HG02610 (cell line): ENCODE results near the gene LIN37.
"Not testable (repeated sequence)": the region's sequence is repeated elsewhere in the genome, so short reads cannot be mapped to it uniquely, and the experiment has no call there.

ENCODE experiments used
- ATAC-seq: cut with Tn5 transposase; IDR thresholded peaks from one replicate; pipeline ENCODE4 v1.9.1; 2021; ENCODE audit warnings: mild to moderate bottlenecking, moderate library complexity; ENCODE audit not compliant: unreplicated experiment

The LIN37 gene

GRCh38 chr19:35719402-35720162, 28.8 kb upstream of the LIN37 start:
- no peak for ATAC-seq

DNA sequence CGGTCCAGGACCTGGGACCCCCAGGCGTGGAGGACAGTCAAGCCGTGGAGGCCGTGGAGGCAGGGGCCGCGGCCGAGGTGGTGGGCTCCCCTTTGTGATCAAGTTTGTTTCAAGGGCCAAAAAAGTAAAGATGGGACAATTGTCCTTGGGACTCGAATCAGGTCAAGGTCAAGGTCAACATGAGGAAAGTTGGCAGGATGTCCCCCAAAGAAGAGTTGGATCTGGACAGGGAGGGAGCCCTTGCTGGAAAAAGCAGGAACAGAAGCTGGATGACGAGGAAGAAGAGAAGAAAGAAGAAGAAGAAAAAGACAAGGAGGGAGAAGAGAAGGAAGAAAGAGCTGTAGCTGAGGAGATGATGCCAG, 28.2 kb upstream of the LIN37 start:
- no peak for ATAC-seq

GRCh38 chr19:35720648-35721047, 27.7 kb upstream of the LIN37 start:
- ATAC-seq, result no peak

GRCh38 chr19:35721374-35721773, 27.0 kb upstream of the LIN37 start:
- ATAC-seq, result no peak

DNA sequence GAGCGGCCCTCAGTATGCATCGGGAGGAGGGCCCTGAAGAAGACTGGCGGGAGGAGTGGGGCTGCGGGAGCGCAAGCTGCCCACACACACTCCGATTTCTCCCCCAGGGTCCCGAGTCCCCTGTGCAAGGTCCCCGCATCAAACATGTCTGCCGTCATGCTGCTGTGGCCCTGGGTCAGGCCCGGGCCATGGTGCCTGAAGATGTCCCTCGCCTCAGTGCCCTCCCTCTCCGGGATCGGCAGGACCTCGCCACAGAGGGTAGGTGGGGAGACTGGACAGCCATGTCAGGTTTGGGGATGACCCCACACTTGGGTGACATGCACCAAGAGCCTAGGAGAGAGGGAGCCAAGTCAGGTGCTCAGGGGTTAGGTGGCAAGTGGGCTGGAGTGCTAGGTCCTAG, 25.9 kb upstream of the LIN37 start:
- no peak for ATAC-seq

DNA sequence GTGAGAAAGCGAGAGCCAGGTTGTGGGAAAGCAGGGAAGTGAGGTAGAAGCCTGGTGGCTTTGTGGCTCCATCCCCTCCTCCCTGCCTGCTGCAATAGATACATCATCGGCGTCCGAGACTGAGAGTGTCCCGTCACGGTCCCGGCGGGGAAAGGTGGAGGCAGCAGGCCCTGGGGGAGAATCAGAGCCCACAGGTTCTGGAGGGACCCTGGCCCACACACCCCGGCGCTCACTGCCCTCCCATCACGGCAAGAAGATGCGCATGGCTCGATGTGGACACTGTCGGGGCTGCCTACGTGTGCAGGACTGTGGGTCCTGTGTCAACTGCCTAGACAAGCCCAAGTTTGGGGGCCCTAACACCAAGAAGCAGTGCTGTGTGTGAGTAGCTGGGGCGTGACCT, 25.5 kb upstream of the LIN37 start:
- no peak for ATAC-seq

DNA sequence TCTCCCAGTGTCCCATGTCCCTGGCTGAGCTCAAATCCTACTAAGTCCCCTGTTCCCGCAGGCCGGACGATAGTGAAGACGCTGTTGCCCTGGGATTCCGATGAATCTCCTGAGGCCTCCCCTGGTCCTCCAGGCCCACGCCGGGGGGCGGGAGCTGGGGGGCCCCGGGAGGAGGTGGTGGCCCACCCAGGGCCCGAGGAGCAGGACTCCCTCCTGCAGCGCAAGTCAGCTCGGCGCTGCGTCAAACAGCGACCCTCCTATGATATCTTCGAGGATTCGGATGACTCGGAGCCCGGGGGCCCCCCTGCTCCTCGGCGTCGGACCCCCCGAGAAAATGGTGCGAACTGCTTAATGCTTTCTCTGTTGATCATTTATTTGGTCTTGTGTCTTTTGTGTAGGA, 24.7 kb upstream of the LIN37 start:
- no peak for ATAC-seq

DNA sequence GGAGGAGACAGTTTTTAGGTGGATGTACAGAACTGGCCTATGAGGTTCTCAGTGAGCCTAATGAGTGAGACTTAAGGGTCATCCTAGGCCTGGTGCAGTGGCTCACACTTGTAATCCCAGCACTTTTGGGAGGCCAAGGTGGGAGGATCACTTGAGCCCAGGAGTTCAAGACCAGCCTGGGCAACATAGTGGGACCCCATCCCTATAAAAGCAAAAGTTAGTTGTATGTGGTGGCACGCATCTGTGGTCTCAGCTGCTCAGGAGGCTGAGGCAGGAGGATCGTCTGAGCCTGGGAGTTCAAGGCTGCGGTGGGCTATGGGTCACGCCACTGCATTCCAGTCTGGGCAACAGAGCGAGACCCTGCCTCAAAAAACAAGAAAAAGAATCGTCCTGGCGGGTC, 24.2 kb upstream of the LIN37 start:
- ATAC-seq, result not testable (repeated sequence)

- no peak for ATAC-seq
Observed at GRCh38 chr19:35724560-35724959, 23.8 kb upstream of the LIN37 start.

- ATAC-seq, result no peak
Observed at GRCh38 chr19:35725216-35725861, 23.0 kb upstream of the LIN37 start.

DNA sequence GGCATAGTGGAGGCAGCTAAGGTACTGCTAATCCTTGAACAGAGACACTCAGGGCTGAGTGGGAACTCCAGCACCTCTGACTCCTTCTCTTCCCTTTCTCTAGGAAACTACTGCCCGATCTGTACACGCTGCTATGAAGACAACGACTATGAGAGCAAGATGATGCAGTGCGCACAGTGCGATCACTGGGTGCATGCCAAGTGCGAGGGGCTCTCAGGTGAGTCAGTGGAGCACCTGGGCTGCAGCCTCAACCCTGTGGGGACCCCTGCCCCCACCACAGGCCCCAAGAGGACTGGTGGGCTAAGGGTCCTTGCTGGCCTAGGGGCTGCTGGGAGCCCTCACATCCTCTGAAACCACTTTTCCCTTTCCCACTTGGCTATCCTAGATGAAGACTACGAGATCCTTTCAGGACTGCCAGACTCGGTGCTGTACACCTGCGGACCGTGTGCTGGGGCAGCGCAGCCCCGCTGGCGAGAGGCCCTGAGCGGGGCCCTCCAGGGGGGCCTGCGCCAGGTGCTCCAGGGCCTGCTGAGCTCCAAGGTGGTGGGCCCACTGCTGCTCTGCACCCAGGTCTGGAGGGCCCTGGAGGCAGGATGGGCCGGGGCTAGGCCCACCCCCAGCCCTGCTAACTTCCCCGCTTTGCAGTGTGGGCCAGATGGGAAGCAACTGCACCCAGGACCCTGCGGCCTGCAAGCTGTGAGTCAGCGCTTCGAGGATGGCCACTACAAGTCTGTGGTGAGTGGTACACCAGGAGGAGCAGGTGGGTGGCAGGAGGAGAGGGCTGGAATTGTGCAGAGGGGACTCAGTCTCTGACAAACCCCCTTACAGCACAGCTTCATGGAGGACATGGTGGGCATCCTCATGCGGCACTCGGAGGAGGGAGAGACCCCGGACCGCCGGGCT, 21.1 kb upstream of the LIN37 start:
- ATAC-seq, result no peak

- no peak for ATAC-seq
Observed at GRCh38 chr19:35727956-35728706, 20.2 kb upstream of the LIN37 start.

DNA sequence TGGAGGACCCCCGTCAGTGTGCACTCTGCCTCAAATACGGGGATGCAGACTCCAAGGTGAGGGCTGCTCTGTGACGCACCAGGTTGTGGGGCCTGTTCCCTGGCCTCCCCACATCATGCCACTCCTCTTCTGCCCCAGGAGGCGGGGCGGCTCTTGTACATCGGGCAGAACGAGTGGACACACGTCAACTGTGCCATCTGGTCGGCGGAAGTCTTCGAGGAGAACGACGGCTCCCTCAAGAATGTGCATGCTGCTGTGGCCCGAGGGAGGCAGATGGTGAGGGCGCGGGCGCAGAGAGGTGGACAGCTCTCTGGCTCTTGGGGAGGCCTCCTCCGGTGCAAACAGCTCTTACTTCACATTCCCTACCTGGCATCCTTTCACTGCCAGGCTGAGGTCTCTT, 19.4 kb upstream of the LIN37 start:
- ATAC-seq, result no peak

DNA sequence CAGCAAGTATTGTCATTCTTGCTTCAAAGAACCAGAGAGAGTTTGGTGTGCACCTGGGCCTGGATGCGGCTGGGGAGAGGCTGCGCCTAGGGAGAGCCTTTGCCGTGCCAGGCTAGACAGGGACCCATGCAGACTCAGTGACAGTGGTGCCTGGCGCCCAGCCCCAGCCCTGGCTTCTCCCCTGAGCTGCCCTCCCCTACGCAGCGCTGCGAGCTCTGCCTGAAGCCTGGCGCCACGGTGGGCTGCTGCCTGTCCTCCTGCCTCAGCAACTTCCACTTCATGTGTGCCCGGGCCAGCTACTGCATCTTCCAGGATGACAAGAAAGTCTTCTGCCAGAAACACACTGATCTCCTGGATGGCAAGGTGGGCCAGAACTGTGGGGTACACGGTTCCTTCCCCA, 18.6 kb upstream of the LIN37 start:
- ATAC-seq, result no peak

DNA sequence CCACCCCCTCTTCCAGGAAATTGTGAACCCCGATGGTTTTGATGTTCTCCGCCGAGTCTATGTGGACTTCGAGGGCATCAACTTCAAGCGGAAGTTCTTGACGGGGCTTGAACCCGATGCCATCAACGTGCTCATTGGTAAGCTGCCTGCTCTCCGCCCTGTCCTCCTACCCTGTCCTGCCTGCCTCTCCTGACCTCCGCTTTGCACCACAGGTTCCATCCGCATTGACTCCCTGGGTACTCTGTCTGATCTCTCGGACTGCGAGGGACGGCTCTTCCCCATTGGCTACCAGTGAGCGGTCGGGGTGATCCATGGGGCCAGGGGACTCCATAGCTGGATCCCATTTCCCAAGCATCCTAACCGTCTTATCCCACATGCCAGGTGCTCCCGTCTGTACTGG, 18.1 kb upstream of the LIN37 start:
- ATAC-seq, result no peak

DNA sequence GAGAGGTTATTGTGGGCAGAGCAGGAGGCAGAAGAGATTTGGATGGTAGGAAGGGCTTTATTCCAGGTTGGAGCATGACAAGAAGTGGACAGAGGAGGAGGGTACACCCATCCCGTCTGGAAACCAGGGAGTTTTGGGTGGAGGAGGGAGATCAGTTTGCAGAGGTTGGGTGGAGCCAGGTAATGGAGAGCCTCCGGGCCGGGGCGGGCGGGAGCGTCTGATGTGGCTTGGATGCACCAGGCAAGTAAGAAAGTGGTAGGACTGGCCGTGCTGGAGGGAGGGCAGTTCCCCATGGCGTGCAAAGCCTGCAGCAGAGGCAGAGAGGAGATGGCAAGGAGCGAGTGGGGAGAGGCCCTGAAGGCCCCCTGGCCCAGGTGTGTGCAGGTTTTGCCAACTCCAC, 17.0 kb upstream of the LIN37 start:
- no peak for ATAC-seq

DNA sequence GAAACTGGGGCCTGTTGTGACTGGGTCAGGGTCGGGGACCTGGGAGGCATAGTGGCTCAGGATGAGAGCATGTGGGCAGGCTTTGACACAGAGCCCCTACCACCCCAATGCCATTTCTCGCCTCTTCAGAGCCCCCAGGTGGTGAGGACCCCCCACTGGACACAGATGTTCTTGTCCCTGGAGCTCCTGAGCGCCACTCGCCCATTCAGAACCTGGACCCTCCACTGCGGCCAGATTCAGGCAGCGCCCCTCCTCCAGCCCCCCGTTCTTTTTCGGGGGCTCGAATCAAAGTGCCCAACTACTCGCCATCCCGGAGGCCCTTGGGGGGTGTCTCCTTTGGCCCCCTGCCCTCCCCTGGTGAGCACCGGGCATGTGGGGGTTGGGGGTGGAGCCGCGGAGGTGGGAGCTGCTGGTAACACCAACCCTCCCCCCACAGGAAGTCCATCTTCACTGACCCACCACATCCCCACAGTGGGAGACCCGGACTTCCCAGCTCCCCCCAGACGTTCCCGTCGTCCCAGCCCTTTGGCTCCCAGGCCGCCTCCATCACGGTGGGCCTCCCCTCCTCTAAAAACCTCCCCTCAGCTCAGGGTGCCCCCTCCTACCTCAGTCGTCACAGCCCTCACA, 16.5 kb upstream of the LIN37 start:
- no peak for ATAC-seq

GRCh38 chr19:35732540-35733179, 15.7 kb upstream of the LIN37 start:
- ATAC-seq, result no peak

DNA sequence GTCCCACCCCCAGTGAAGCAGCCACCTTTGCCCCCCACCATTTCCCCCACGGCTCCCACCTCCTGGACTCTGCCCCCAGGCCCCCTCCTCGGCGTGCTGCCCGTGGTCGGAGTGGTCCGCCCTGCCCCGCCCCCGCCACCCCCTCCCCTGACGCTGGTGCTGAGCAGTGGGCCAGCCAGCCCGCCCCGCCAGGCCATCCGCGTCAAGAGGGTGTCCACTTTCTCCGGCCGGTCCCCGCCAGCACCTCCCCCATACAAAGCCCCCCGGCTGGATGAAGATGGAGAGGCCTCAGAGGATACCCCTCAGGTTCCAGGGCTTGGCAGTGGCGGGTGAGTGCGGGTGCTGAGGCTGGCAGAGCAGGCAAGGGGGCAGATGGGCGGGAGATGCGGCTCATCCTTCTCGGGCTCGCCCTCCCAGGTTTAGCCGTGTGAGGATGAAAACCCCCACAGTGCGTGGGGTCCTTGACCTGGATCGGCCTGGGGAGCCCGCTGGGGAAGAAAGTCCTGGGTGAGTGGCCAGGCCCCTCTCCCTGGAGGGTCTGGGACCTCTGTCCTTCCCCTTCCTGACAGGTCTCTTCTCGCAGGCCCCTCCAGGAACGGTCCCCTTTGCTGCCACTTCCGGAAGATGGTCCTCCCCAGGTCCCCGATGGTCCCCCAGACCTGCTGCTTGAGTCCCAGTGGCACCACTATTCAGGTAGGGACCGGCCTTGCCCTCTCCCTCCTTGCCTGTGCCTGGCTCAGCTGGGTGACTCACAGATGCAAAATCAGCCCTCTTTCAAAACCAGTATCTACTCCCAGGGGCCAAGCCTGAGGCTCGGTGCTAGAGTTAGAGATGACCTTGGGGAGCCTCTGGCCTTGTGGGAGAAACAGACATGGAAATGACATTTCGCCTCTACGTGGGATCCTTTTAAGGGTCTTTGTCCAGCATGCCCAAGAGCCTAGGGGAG, 14.9 kb upstream of the LIN37 start:
- no peak for ATAC-seq
